Endodermal cell (in vitro differentiated cells): Measurements from ENCODE around the gene SPAG16. TPM values are rescaled to one million over a fixed set of nuclear protein-coding genes. Genes with fewer than 3 reads are reported as not detected.

ENCODE experiments used
- DNase-seq: peaks from one replicate; pipeline ENCODE4 v3.0.0-alpha.2; 2017
- H3K27ac ChIP-seq: 2 replicates; pipeline ENCODE4 v1.5.1; 2013; ENCODE audit warnings: mild to moderate bottlenecking, low read depth, low read length, moderate library complexity
- H3K27me3 ChIP-seq: 2 replicates; pipeline ENCODE4 v1.6.1; 2013; ENCODE audit warnings: mild to moderate bottlenecking, low read length, moderate library complexity; ENCODE audit not compliant: insufficient read depth, control insufficient read depth, poor library complexity, severe bottlenecking
- H3K36me3 ChIP-seq: 2 replicates; pipeline ENCODE4 v1.7.0; 2013; ENCODE audit warnings: mild to moderate bottlenecking, low read length, moderate library complexity; ENCODE audit not compliant: control insufficient read depth, insufficient read depth
- H3K4me1 ChIP-seq: one replicate; pipeline ENCODE4 v1.7.0; 2013; ENCODE audit warnings: low read length; ENCODE audit not compliant: control insufficient read depth, insufficient read depth
- H3K4me3 ChIP-seq: 2 replicates; pipeline ENCODE4 v1.5.1; 2013; ENCODE audit warnings: mild to moderate bottlenecking, low read length, moderate library complexity
- H3K9ac ChIP-seq: 2 replicates; pipeline ENCODE4 v1.6.1; 2013; ENCODE audit warnings: mild to moderate bottlenecking, low read length, moderate library complexity; ENCODE audit not compliant: poor library complexity, severe bottlenecking; ENCODE audit errors: extremely low read depth
- H3K9me3 ChIP-seq: 2 replicates; pipeline ENCODE4 v1.6.1; 2013; ENCODE audit warnings: mild to moderate bottlenecking, low read length, moderate library complexity; ENCODE audit not compliant: control insufficient read depth
- H3K27ac Mint-ChIP-seq: 2 replicates; pipeline ENCODE4 v1.8.0; 2020; ENCODE audit warnings: mixed read lengths
- H3K27me3 Mint-ChIP-seq: 2 replicates; pipeline ENCODE4 v1.8.0; 2021; ENCODE audit warnings: mild to moderate bottlenecking, mixed read lengths; ENCODE audit not compliant: insufficient read depth
- H3K36me3 Mint-ChIP-seq: 2 replicates; pipeline ENCODE4 v1.8.0; 2020; ENCODE audit warnings: low read depth, mixed read lengths
- H3K4me1 Mint-ChIP-seq: 2 replicates; pipeline ENCODE4 v1.8.0; 2020; ENCODE audit warnings: mixed read lengths
- H3K4me3 Mint-ChIP-seq: 2 replicates; pipeline ENCODE4 v1.8.0; 2020; ENCODE audit warnings: mild to moderate bottlenecking, moderate library complexity, mixed read lengths
- H3K9me3 Mint-ChIP-seq: 2 replicates; pipeline ENCODE4 v1.8.0; 2020; ENCODE audit warnings: mild to moderate bottlenecking, mixed read lengths
- WGBS, 2 experiments: methylation state at CpG; one replicate each; pipeline versions ENCODE4 v1.1.5 to v1.1.7; 2013; ENCODE audit warnings: missing lambda C conversion rate in 2 of 2, mixed read lengths in 1 of 2; ENCODE audit not compliant: insufficient coverage in 1 of 2, insufficient read length in 1 of 2; 5-methylcytosine and 5-hydroxymethylcytosine counted together
- total RNA-seq, 2 donors: library from RNA; stranded (reverse); fragmentation: NEBNext Ultra II Directional in 1 of 2; extraction: Animal tissue kit (Norgen Biotek cat#: 25700) in 1 of 2; gene quantifications; 2 replicates in 1 of 2; 3 replicates in 1 of 2; pipeline ENCODE4 v1.2.1, GENCODE V29; 2021
- TF ChIP-seq, protein P1 (sequence below): fragments of 200-600 bp; sonication (generic); conservative IDR thresholded peaks from 2 replicates; pipeline ENCODE4 v1.5.0; 2021; ENCODE audit warnings: antibody characterized with exemption, mild to moderate bottlenecking

Gene SPAG16
- total RNA-seq, 2 donors from 2014 or later = 27.8 to 38.2 TPM

DNA sequence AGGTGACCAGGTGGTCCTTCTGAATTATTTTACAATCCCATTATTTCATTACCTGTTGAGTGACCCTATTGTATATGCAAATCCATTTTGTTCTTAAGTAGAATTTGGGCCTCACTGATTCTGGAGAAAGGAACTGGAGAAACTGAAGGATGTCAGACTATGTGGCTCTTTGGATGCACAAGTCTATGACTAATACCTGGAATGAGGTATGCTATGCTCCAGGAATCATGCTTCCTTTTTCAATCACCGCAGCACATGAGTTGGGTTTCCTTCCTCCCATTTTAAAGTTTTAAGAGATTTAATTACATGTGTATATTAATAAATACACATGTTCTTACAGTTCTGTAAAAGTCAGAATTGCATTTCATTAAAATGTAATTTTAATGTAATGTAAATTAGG is 872.7 kb downstream of the SPAG16 start:
- no peaks in the 10 kb centered on the region for H3K27me3 Mint-ChIP-seq
- no peaks in the 10 kb centered on the region for H3K9me3 ChIP-seq
- no peak overlapping the region for H3K4me3 Mint-ChIP-seq
- H3K9ac ChIP-seq = no peak overlapping the region
- no peaks in the 10 kb centered on the region for H3K4me1 Mint-ChIP-seq
- no peaks in the 10 kb centered on the region for H3K36me3 Mint-ChIP-seq
- no peaks in the 10 kb centered on the region for H3K27me3 ChIP-seq
- TF ChIP-seq, protein P1, sequence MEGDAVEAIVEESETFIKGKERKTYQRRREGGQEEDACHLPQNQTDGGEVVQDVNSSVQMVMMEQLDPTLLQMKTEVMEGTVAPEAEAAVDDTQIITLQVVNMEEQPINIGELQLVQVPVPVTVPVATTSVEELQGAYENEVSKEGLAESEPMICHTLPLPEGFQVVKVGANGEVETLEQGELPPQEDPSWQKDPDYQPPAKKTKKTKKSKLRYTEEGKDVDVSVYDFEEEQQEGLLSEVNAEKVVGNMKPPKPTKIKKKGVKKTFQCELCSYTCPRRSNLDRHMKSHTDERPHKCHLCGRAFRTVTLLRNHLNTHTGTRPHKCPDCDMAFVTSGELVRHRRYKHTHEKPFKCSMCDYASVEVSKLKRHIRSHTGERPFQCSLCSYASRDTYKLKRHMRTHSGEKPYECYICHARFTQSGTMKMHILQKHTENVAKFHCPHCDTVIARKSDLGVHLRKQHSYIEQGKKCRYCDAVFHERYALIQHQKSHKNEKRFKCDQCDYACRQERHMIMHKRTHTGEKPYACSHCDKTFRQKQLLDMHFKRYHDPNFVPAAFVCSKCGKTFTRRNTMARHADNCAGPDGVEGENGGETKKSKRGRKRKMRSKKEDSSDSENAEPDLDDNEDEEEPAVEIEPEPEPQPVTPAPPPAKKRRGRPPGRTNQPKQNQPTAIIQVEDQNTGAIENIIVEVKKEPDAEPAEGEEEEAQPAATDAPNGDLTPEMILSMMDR = no peak
- H3K36me3 ChIP-seq = no peaks in the 10 kb centered on the region
- DNase-seq = no peak
- H3K27ac Mint-ChIP-seq = no peak overlapping the region
- H3K27ac ChIP-seq = no peak overlapping the region
- no peak overlapping the region for H3K4me3 ChIP-seq
- H3K9me3 Mint-ChIP-seq = no peaks in the 10 kb centered on the region
- H3K4me1 ChIP-seq = no peaks in the 10 kb centered on the region
- 100% methylated on average over 1 of the region's 1 CpG; no CpG with 5 or more reads in 1 of the 2 experiments for WGBS, 2 experiments

DNA sequence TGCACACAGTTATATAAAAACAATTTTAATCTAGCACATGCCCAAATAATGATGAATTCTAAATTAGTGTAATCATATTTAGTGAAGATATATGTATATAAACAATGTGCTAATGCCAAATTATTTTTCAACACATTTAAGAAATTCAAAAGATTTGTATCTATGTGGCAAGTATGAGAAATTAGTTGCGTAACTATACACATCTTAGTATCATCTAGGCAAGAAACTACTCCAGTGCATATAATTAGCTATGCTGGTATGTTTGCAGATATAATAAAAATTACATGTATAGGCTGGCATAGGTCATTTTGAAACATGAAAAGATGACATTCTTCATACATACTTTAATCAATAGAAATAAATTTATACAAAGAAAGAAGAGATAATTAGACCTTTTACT is 874.6 kb downstream of the SPAG16 start:
- H3K27me3 ChIP-seq = no peaks in the 10 kb centered on the region
- no peak overlapping the region for H3K27ac Mint-ChIP-seq
- no peaks in the 10 kb centered on the region for H3K36me3 Mint-ChIP-seq
- H3K9ac ChIP-seq = no peak overlapping the region
- H3K4me1 Mint-ChIP-seq = no peaks in the 10 kb centered on the region
- no peaks in the 10 kb centered on the region for H3K36me3 ChIP-seq
- DNase-seq = no peak
- H3K9me3 ChIP-seq = no peaks in the 10 kb centered on the region
- no peaks in the 10 kb centered on the region for H3K4me1 ChIP-seq
- no peak overlapping the region for H3K4me3 Mint-ChIP-seq
- H3K27ac ChIP-seq = no peak overlapping the region
- no peaks in the 10 kb centered on the region for H3K27me3 Mint-ChIP-seq
- H3K9me3 Mint-ChIP-seq = no peaks in the 10 kb centered on the region
- TF ChIP-seq, protein P1 = no peak
- no CpG with 5 or more reads among the region's 1 CpG for WGBS, 2 experiments
- H3K4me3 ChIP-seq = no peak overlapping the region

DNA sequence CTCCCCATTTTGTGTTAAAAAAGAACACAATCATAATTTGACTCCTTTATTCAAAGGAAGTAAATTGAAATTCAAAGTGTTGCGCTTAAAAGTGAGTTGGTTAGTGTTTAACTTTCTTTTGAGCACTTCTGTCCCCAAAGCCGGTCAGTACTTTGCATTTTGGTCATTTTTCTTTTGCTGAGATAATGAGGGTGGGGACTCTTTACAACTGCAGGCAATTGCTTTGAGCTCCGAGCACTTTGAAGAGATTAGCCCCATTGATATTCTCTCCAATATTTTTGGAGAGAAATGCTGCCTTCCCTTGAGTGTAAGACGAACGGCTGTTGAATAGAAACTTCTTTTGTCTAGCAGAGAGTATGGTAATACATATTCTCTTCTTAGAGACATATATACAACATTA is 885.0 kb downstream of the SPAG16 start:
- H3K4me1 Mint-ChIP-seq = no peaks in the 10 kb centered on the region
- H3K9me3 Mint-ChIP-seq = no peaks in the 10 kb centered on the region
- H3K36me3 Mint-ChIP-seq = no peaks in the 10 kb centered on the region
- H3K27me3 Mint-ChIP-seq = no peaks in the 10 kb centered on the region
- no peaks in the 10 kb centered on the region for H3K9me3 ChIP-seq
- no peak overlapping the region for H3K9ac ChIP-seq
- H3K4me1 ChIP-seq = no peaks in the 10 kb centered on the region
- H3K27ac ChIP-seq = no peak overlapping the region
- H3K4me3 Mint-ChIP-seq = no peak overlapping the region
- no peak overlapping the region for H3K27ac Mint-ChIP-seq
- H3K4me3 ChIP-seq = no peak overlapping the region
- no peaks in the 10 kb centered on the region for H3K27me3 ChIP-seq
- DNase-seq = no peak
- TF ChIP-seq, protein P1 = no peak
- WGBS, 2 experiments = 89 to 100% methylated on average over 1 to 4 of the region's 5 CpGs
- H3K36me3 ChIP-seq = no peaks in the 10 kb centered on the region
